ENCODE measurements around the gene F3.
"Not testable (repeated sequence)": the region's sequence is repeated elsewhere in the genome, so short reads cannot be mapped to it uniquely, and the experiment has no call there.

F3 gene

GRCh38 chr1:94541246-94542087 lies at the start of gene F3:
Gene F3, minus strand, starts transcription at chr1:94541759. Its CDS starts 123 bp downstream, at chr1:94541636.
- peak; percentile 78 for DNase-seq

GRCh38 chr1:94590203-94591137 lies 48.9 kb upstream of the F3 start:
- DNase-seq: no peak

GRCh38 chr1:94589728-94590127 lies 48.2 kb upstream of the F3 start:
- DNase-seq: no peak

GRCh38 chr1:94582565-94582964 lies 41.0 kb upstream of the F3 start:
- no peak for DNase-seq

GRCh38 chr1:94580367-94581115 lies 39.0 kb upstream of the F3 start:
- no peak for DNase-seq

- DNase-seq: no peak
Observed at GRCh38 chr1:94579876-94580294, 38.3 kb upstream of the F3 start.

GRCh38 chr1:94578856-94579255 lies 37.3 kb upstream of the F3 start:
- DNase-seq: no peak

GRCh38 chr1:94573917-94574316 lies 32.4 kb upstream of the F3 start:
- not testable (repeated sequence) for DNase-seq

GRCh38 chr1:94572780-94573179 lies 31.2 kb upstream of the F3 start:
- DNase-seq: no peak

- DNase-seq: not testable (repeated sequence)
Observed at GRCh38 chr1:94570965-94571364, 29.4 kb upstream of the F3 start.

- DNase-seq: not testable (repeated sequence)
Observed at GRCh38 chr1:94568806-94569205, 27.2 kb upstream of the F3 start.

GRCh38 chr1:94567975-94568607 lies 26.5 kb upstream of the F3 start:
- not testable (repeated sequence) for DNase-seq

- not testable (repeated sequence) for DNase-seq
Observed at GRCh38 chr1:94566436-94566835, 24.9 kb upstream of the F3 start.

GRCh38 chr1:94565901-94566300 lies 24.3 kb upstream of the F3 start:
- no peak for DNase-seq

GRCh38 chr1:94562519-94563260 lies 21.1 kb upstream of the F3 start:
- no peak for DNase-seq

GRCh38 chr1:94560333-94560732 lies 18.8 kb upstream of the F3 start:
- no peak for DNase-seq

- DNase-seq: no peak
Observed at GRCh38 chr1:94559921-94560320, 18.4 kb upstream of the F3 start.

- no peak for DNase-seq
Observed at GRCh38 chr1:94555091-94555490, 13.5 kb upstream of the F3 start.

GRCh38 chr1:94554580-94554979 lies 13.0 kb upstream of the F3 start:
- no peak for DNase-seq

GRCh38 chr1:94553931-94554330 lies 12.4 kb upstream of the F3 start:
- no peak for DNase-seq

GRCh38 chr1:94553323-94553730 lies 11.8 kb upstream of the F3 start:
- DNase-seq: no peak
